C4-2B (cell line): Measurements from ENCODE around the gene DHDDS.

Experiments used
- CTCF ChIP-seq: fragments of 450-650 bp; conservative IDR thresholded peaks from 2 replicates; pipeline ENCODE4 v1.5.1; 2017; ENCODE audit warnings: mild to moderate bottlenecking
- ZFX ChIP-seq: fragments of 450-650 bp; IDR thresholded peaks from 2 replicates; pipeline ENCODE4 v1.6.1; 2017

DNA sequence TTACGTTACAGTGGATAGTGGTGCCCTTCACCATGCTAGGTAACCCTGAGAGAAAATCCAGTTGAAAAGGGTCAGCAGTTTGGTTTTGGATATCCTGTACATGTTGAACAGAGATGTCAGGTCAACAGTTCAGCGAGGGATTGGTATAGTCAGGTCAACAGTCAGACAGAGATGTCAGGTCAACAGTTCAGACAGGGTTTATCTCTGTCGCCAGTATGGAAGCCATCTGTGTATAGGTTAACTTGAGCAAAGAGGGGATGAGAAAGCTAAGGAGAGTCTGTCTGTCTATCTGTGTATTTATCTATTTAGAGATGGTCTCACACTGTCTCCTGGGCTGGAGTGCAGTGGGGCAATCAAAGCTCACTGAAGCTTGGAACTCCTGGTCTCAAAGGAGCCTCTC, 17.7 kb downstream of the DHDDS start:
- no peak for TF ChIP-seq CTCF
- TF ChIP-seq ZFX: no peak
